HG03521 (cell line): ENCODE data around the gene GALNT17.

Experiments
- ATAC-seq: cut with Tn5 transposase; IDR thresholded peaks from one replicate; pipeline ENCODE4 v1.9.1; 2021; ENCODE audit warnings: mild to moderate bottlenecking, moderate library complexity; ENCODE audit not compliant: unreplicated experiment

GALNT17 gene

DNA sequence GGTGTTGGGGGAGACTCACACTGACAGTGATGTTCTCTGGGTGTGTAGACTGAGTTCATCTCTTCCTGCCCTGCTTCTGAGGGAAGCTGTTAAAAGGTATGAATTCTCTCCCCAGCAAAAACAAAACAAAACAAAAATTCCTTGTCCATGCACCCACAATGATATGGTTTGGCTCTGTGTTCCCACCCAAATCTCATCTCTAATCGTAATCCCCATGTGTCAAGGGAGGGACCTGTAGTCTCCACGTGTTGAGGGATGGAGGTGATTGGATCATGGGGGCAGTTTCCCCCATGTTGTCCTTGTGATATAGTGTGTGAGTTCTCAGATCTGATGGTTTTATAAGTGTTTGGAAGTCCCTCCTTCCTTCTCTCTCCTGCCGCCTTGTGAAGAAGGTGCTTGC, 245.5 kb downstream of the GALNT17 start:
- no peak for ATAC-seq

- ATAC-seq, result no peak
Measured at GRCh38 chr7:71384094-71384493, 252.2 kb downstream of the GALNT17 start.

GRCh38 chr7:71385330-71385729, 253.4 kb downstream of the GALNT17 start:
- ATAC-seq, result no peak

- ATAC-seq, result no peak
Measured at GRCh38 chr7:71386152-71386785, 254.3 kb downstream of the GALNT17 start.

GRCh38 chr7:71388181-71388580, 256.2 kb downstream of the GALNT17 start:
- ATAC-seq, result no peak

DNA sequence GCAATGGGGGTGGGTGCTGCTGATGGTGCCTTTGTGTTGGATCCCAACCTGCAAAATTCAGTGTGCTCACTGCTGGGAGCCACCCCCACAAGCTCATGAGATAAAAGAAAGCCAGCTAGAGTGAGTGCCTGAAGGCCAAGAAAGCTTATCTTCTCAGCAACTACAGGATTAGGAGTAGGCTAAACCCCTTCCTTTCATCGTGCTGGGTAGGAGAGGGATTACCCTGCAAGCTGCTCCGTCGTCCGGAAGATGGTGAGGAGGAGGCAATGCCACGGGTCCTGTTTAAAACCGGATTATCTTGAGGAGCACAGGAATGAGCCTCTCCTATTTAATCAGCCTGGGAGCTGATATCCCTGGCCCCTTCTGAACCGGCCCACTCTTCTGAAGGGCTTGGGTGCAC, 258.0 kb downstream of the GALNT17 start:
- ATAC-seq, result no peak

- ATAC-seq, result no peak
Measured at GRCh38 chr7:71393661-71394060, 261.7 kb downstream of the GALNT17 start.

DNA sequence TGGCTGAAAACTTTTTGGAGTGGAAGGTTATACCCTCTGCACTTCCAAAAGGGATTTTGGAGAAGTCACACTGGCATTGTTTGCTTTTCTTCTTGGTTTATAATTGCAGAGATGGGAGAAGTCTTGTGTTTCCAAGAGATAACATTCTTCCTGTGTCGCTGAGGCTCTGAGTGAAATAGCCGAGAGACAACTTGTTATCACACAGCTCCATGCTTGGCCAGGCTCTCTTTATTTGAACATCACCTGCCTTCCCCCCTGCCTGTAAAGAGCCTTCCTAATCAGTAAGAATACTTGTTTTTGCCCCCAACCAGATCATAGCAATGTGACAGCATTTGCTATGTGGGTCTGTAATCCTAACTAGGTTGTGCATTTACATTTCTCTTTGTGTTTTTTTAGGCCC, 270.7 kb downstream of the GALNT17 start:
- ATAC-seq, result no peak

GRCh38 chr7:71403202-71403946, 271.4 kb downstream of the GALNT17 start:
- no peak for ATAC-seq

DNA sequence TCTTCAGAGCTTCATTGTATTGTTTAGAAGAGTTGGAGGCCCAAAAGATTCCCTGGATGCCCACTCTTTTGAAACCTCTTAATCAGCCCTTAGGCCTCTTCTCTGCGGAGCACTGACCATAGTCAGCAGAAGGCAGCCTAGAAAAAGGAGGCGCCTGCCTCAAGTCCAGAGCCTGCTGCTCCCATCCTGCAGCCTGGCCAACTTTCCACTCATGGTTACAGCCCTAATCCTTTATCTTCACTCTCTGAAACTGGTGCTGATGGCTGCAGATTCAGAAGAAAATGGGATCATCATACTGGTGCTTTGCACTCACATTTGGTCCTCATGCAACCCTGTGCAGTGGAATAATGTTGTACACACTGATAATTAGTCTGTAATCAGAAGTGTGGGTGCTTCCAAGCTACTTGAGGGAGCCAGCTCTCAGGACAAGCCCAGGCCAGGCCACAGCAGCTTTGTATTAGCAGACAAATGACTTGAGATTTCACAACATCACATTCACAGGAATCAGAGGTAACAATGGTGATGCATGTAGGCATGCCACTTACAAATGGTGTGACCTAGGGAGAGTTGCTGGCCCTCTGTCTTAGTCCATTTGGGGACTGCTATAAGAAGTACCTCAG, 272.9 kb downstream of the GALNT17 start:
- ATAC-seq, result no peak

GRCh38 chr7:71408271-71408670, 276.3 kb downstream of the GALNT17 start:
- ATAC-seq, result no peak

- ATAC-seq, result no peak
Measured at GRCh38 chr7:71409550-71410157, 277.7 kb downstream of the GALNT17 start.

DNA sequence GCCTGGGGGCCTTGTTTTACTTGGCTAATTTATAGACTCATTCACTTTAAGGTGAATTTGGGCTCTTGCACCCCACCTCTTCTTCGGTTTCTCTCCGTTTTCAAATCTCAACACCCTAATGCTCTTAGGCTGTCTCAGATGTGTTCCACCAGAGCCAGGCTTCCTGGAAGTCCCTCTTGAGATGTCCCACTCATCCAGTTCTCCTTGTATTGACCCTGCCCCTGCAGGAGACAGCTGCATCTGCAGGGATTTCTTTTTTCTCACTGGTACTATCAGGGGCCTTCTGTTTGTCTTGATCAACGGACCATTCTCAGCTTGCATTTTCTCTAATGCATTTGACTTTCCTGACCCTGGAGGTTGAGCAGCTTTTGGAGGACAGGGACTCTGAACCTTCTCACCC, 279.5 kb downstream of the GALNT17 start:
- no peak for ATAC-seq

DNA sequence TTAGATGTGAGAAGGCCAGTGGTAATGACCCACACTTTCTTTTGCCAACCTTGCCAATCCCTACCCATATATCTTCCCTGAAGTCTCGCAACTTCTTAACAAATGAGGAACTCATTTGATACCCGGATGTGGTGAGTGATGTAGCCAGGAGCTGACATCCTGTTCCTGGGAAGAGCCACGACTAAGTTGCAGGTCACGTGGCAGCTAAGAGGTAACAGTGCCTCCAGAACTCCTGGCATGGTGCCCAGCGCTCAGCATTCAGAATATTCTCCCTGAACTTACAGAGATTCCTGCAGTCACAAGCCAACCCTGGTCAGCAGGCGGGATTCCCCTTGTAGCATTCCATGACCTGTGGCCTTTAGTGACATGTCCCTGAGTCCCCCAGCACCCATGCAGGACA, 282.5 kb downstream of the GALNT17 start:
- no peak for ATAC-seq

DNA sequence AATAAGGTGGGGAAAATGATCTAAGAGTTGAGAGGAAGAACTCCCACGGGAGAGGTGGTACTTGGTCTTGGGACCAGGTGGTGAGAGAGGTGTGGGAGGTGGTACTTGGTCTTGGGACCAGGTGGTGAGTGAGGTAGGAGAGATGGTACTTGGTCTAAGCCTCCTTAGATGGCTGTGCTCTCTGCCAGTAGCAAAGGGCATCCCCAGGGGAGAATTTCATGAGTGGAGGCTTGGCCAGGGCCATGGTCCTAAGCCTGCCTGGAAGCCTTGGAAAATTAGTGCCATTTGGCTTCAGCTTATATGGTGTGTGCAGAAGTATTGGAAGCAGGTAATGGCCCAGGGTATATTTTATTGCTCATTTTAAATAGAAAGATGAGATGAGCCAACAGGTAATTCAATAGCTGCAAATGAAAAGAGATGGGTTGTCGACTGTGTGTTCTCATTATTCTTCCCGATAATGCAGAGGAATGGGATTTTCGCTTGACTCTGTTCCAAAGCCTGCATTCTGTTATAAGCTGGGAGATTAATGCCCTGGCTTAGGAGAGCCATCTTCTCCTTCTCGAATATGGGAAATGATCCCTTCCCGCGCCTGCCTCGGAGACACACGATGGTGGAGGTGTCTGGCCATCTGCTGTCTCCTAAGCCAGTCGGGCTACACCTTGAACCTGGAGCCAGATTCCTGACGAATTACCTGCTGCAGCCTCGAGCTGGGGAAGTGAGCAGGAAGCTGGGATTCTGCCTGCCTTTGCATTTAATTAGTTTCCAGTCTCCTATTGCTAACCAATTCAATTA, 287.8 kb downstream of the GALNT17 start:
- ATAC-seq, result no peak

DNA sequence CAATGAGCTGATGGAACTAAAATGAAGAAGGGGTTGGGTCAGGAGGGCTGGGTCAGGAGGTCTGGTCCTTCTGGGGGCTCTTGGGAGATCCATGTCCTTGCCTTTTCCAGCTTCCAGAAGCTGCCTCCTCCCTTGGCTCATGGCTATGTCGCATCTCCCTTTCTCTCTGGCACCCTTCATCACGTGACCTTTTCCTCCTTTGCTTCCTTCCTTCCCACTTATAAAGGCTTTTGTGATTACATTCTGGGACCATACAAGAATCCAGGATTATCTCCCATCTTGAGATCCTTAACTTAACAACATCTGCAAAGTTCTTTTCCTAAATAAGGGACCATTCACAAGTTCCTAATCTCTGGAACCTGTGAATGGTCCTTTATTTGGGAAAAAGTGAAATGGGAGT, 290.2 kb downstream of the GALNT17 start:
- ATAC-seq, result no peak

DNA sequence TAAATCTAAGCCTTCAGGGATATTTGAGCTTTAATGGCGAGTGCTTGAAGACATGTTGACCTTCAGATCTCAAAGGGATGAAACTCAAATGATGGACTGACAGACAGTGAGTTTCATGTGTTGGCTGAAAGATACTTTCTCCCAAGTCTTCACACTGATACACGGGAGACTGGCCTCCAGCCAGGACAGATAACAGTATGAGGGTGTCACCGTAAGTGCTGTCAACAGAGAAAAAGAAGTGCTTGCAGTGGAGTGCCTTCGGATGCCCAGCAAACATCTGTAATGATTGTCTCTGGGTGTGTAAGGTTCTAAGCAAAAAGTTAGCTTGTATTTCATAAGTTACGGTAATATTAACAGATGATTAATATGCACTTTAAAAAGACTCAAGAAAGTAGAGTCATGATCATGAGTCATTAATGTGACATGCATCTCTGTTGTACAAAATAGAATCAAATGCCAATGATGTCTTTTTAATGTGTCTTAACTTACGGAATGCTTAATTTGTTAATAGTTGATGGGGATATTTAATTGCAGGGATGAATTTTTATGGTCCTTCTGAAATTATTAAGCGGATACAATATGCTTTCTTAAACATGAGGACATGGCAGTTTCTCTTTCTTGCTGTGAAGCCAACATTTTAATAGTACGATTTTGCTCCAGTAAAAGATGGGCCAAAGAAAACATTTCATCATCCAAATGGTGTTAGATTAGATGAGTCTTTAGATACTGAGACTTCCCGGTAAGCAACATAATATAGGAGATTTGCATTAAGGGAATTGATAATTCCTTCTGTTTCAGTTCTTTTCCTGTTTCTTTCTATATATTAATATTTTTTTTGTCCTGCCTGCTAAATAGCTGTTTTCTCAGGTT, 292.5 kb downstream of the GALNT17 start:
- no peak for ATAC-seq

DNA sequence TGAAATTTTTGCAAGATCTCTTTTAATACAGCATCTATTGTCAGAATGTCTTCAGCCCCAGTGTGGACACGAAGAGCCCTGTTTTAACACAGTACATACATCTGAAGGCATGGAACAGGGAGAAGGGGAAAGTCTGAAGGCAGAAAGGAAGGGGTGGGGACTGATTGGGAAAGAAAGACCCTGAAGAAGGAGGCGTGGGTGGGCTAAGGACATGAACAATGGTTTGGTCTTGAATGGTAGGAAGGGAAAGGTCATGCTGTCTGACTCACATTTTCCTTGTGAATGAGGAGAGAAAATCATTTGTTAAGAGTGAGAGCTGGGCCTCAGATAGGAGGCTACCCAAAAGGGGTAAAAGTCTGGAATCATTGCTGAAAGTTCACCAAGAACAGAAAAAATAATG, 297.1 kb downstream of the GALNT17 start:
- no peak for ATAC-seq

- no peak for ATAC-seq
Measured at GRCh38 chr7:71430246-71430645, 298.3 kb downstream of the GALNT17 start.

- ATAC-seq, result no peak
Measured at GRCh38 chr7:71439321-71439720, 307.4 kb downstream of the GALNT17 start.
